GM12875 (cell line): ENCODE results near the gene ANGPTL8.

Experiments used
- H3K4me3 ChIP-seq: one replicate; pipeline ENCODE4 v1.5.1; 2011; ENCODE audit warnings: low read depth, low read length, control low read depth
- TF ChIP-seq, protein P1 (sequence below): IDR thresholded peaks from 2 replicates; pipeline ENCODE4 v1.5.1; 2011; ENCODE audit warnings: low read depth, mild to moderate bottlenecking, control low read depth, inconsistent platforms, low read length, moderate library complexity, borderline replicate concordance; ENCODE audit not compliant: insufficient read depth

Gene ANGPTL8

DNA sequence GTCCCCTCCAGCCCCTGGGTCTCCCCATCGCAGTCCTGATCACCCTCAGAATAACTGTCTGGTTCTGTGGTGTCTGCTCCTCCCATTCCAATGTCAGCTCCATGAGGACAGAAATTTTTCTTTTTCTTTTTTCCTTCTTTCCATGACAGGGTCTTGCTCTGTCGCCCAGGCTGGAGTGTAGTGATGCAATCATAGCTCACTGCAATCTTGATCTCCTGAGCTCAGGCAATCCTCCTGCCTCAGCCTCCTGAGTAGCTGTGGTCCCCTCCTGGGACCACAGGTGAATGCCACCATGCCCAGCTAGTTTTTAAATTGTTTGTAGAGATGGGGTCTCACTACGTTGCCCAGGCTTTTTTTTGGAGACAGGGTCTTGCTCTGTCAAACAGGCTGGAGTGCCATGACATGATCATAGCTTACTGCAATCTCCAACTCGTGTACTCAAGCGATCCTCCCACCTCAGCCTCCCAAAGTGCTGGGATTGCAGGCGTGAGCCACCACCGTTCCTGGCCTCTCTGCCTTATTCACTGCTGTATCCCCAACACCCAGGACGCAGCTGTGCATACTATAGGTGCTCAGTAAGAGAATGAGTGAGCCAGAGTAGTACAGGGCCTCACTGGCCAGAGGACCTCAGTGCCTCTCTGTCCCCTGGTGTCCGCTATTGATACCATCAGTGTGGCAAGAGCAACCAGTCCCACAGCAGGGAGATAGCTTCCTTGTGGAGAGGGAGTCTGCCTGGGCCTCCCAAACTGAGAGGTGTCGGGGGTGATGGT is 28.1 kb downstream of the ANGPTL8 start:
- TF ChIP-seq, protein P1, sequence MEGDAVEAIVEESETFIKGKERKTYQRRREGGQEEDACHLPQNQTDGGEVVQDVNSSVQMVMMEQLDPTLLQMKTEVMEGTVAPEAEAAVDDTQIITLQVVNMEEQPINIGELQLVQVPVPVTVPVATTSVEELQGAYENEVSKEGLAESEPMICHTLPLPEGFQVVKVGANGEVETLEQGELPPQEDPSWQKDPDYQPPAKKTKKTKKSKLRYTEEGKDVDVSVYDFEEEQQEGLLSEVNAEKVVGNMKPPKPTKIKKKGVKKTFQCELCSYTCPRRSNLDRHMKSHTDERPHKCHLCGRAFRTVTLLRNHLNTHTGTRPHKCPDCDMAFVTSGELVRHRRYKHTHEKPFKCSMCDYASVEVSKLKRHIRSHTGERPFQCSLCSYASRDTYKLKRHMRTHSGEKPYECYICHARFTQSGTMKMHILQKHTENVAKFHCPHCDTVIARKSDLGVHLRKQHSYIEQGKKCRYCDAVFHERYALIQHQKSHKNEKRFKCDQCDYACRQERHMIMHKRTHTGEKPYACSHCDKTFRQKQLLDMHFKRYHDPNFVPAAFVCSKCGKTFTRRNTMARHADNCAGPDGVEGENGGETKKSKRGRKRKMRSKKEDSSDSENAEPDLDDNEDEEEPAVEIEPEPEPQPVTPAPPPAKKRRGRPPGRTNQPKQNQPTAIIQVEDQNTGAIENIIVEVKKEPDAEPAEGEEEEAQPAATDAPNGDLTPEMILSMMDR: no peak
- H3K4me3 ChIP-seq: no peak overlapping the region

GRCh38 chr19:11268783-11269267 is 29.4 kb downstream of the ANGPTL8 start:
- no peak overlapping the region for H3K4me3 ChIP-seq
- TF ChIP-seq, protein P1: no peak

DNA sequence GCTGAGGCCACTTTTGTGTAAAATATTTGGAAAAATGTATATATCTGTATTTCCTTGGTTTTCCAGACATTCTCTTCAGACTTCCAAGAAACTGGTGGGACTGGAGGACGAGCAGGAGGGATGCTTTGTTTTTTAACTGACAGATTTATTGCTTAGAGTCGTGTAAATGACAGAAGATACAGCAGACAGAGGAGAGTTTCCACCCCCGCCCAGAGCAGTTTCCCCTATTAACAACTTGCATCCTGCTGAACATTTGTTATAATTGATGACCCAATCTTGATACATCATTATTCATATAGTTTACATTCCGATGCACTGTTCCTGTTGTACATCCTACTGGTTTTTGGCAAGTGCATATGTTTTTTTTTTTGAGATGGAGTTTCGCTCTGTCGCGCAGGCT is 30.0 kb downstream of the ANGPTL8 start:
- H3K4me3 ChIP-seq: no peak overlapping the region
- TF ChIP-seq, protein P1: no peak

GRCh38 chr19:11273296-11273695 is 33.9 kb downstream of the ANGPTL8 start:
- TF ChIP-seq, protein P1: no peak
- H3K4me3 ChIP-seq: no peak overlapping the region

GRCh38 chr19:11273989-11274388 is 34.6 kb downstream of the ANGPTL8 start:
- TF ChIP-seq, protein P1: no peak

GRCh38 chr19:11274533-11275086 is 35.2 kb downstream of the ANGPTL8 start:
- TF ChIP-seq, protein P1: no peak
- H3K4me3 ChIP-seq: no peak overlapping the region

More at GRCh38 chr19:11273989-11274388, 34.6 kb downstream of the ANGPTL8 start:
- H3K4me3 ChIP-seq: no peak overlapping the region

DNA sequence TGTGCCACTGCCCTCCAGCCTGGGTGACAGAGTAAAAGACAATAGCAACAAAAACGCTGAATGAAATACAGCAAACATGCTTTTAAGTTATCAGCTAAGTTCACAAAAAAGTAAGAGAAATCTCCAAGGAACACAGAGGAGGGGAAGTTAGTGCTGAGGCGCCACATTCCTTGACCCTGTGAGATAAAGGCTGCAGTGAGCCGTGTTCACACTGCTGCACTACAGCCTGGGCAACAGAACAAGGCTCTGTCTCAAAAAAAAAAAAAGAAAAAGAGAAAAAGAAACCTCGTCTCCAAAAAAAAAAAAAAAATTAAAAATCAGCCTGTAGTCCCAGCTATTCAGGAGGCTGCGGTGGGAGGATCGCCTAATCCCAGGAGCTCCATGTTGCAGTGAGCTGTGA is 39.3 kb downstream of the ANGPTL8 start:
- TF ChIP-seq, protein P1: no peak
- H3K4me3 ChIP-seq: no peak overlapping the region
